Adipocyte (in vitro differentiated cells): ENCODE results near the gene ULK2.
"Not testable (repeated sequence)": the region's sequence is repeated elsewhere in the genome, so short reads cannot be mapped to it uniquely, and the experiment has no call there.

ENCODE experiments used
- DNase-seq: peaks from one replicate; pipeline ENCODE4 v3.0.0-alpha.2; 2015; ENCODE audit warnings: low read depth
- H3K27me3 ChIP-seq: replicated peaks from 2 replicates; pipeline ENCODE4 v1.7.0; 2013; ENCODE audit warnings: mild to moderate bottlenecking, low read length, moderate library complexity; ENCODE audit not compliant: control insufficient read depth, insufficient read depth
- H3K36me3 ChIP-seq: 2 replicates; pipeline ENCODE4 v1.7.0; 2013; ENCODE audit warnings: low read length, mild to moderate bottlenecking, moderate library complexity; ENCODE audit not compliant: control insufficient read depth, insufficient read depth, severe bottlenecking
- H3K4me1 ChIP-seq: 2 replicates; pipeline ENCODE4 v1.7.0; 2013; ENCODE audit warnings: mild to moderate bottlenecking, low read length, moderate library complexity; ENCODE audit not compliant: control insufficient read depth, insufficient read depth
- H3K4me3 ChIP-seq: 2 replicates; pipeline ENCODE4 v1.7.0; 2013; ENCODE audit warnings: mild to moderate bottlenecking, low read length, moderate library complexity
- H3K9ac ChIP-seq: 2 replicates; pipeline ENCODE4 v1.7.0; 2013; ENCODE audit warnings: mild to moderate bottlenecking, low read length, moderate library complexity
- H3K9me3 ChIP-seq: 2 replicates; pipeline ENCODE4 v1.7.0; 2013; ENCODE audit warnings: mild to moderate bottlenecking, low read length, moderate library complexity; ENCODE audit not compliant: control insufficient read depth

The ULK2 gene

DNA sequence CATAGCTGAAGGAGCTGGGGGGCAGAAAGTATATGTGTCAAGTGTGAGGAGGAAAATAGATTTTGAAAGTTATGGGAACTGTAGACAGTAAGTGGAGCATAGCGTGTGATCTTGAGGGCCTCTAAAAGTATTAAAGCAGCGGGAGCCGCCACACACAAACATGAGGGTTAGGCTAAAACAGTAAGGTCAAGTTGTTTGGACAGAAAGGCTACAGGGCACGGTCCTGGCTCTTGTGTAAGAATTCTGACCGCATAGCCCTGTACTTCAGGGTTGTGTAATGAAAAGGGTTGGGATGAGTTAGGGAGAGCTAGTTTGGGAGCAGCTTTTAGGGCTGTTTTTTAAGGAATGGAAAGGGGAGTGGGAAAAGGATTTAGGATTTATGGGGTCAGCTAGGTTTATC lies 22.8 kb upstream of the ULK2 start:
- H3K4me1 ChIP-seq, H3K4me3 ChIP-seq, H3K36me3 ChIP-seq, H3K9me3 ChIP-seq, H3K9ac ChIP-seq, H3K27me3 ChIP-seq, DNase-seq: not testable (repeated sequence)

DNA sequence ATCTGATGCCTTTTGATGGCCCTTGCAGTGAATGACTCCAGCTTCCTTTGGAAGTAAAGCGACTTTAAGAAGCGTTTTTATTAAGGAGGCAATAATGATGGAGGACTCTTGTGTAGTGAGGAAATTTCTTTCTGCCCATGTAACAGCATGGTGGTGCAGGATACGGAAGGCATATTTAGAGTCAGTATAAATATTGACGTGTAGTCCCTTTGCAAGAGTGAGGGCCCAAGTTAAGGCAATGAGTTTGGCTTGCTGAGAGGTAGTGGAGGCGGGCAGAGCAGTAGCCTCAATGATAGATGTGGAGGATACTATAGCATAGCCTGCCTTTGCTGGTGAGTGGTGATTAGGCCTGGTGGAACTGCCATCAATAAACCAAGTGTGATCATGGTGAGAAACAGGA lies 22.3 kb upstream of the ULK2 start:
- H3K36me3 ChIP-seq, H3K9ac ChIP-seq, H3K4me1 ChIP-seq, H3K9me3 ChIP-seq, H3K4me3 ChIP-seq, H3K27me3 ChIP-seq, DNase-seq: not testable (repeated sequence)

DNA sequence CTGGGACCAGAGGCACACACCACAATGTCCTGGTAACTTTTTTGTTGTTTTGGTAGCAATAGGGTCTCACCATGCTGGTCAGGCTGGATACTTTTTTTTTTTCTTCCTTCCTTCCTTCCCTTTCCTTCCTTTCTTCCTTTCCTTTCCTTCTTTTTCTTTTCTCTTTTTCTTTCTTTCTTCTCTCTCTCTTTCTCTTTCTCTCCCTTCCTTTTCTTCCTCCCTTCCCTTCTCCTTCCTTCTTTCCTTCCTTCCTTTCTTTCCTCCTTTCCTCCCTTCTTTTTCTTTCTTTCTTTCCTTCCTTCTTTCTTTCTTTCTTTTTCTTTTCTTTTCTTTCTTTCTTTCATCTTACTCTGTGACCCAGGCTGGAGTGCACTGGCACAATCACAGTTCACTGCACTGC lies 18.4 kb upstream of the ULK2 start:
- no peaks in the 10 kb centered on the region for H3K4me1 ChIP-seq

DNA sequence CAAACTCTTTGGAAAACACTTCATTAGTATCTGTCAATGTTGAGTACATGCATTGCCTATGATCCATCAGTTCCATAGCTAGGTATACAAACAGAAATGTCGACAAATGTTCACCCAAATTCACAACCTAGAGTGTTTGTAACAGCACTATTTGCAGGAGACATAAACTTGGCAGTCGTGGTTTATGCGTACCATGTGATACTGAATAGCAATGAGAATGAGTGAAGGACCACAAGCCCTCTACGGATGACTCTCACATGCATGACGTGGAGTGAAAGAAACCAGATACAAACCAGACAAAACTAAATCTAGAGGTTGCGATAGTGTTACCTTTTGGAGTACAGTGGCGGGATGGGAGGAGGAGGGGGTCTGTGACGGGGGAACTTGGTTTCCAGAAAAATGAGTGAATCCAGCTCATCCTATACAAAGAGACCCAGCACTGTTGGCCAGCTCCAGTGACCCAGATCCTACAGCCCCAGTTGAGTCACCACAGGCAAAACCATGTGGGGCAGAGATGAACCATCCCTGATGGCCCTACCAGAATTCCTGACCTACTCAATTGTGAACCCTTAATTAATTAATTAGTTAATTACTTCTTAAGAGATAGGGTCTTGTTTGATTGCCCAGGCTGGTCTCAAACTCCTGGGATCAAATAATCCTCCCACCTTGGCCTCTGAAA lies 15.9 kb upstream of the ULK2 start:
- Histone ChIP-seq H3K4me1 (no peaks in the 10 kb centered on the region), H3K9ac (no peak overlapping the region), H3K9me3 (no peaks in the 10 kb centered on the region), H3K4me3 (no peak overlapping the region), H3K27me3 (no peaks in the 10 kb centered on the region), H3K36me3 (no peaks in the 10 kb centered on the region)
- no peak for DNase-seq

More for the DNA sequence above, 18.4 kb upstream of the ULK2 start:
- H3K4me3 ChIP-seq: no peak overlapping the region
- no peaks in the 10 kb centered on the region for H3K9me3 ChIP-seq
- no peaks in the 10 kb centered on the region for H3K36me3 ChIP-seq
- no peaks in the 10 kb centered on the region for H3K27me3 ChIP-seq
- H3K9ac ChIP-seq: no peak overlapping the region
- DNase-seq: no peak

GRCh38 chr17:19880393-19880792 lies 12.7 kb upstream of the ULK2 start:
- H3K4me1 ChIP-seq: no peaks in the 10 kb centered on the region
- no peak overlapping the region for H3K9ac ChIP-seq
- H3K27me3 ChIP-seq: no peaks in the 10 kb centered on the region
- no peaks in the 10 kb centered on the region for H3K9me3 ChIP-seq
- no peak overlapping the region for H3K4me3 ChIP-seq
- DNase-seq: no peak
- no peaks in the 10 kb centered on the region for H3K36me3 ChIP-seq

- H3K27me3 ChIP-seq: no peaks in the 10 kb centered on the region
- H3K9ac ChIP-seq: no peak overlapping the region
- H3K9me3 ChIP-seq: no peaks in the 10 kb centered on the region
- H3K4me1 ChIP-seq: no peaks in the 10 kb centered on the region
- H3K36me3 ChIP-seq: no peaks in the 10 kb centered on the region
- H3K4me3 ChIP-seq: no peak overlapping the region
- no peak for DNase-seq
Observed at GRCh38 chr17:19877364-19877945, 9.7 kb upstream of the ULK2 start.

- Histone ChIP-seq H3K4me3 (no peak overlapping the region), H3K27me3 (no peaks in the 10 kb centered on the region), H3K36me3 (no peaks in the 10 kb centered on the region), H3K9me3 (no peaks in the 10 kb centered on the region), H3K9ac (no peak overlapping the region), H3K4me1 (no peaks in the 10 kb centered on the region)
- no peak for DNase-seq
Observed at GRCh38 chr17:19876529-19877161, 8.9 kb upstream of the ULK2 start.

- Histone ChIP-seq H3K4me3 (no peak overlapping the region), H3K9ac (no peak overlapping the region), H3K9me3 (no peaks in the 10 kb centered on the region), H3K27me3 (no peaks in the 10 kb centered on the region), H3K4me1 (no peaks in the 10 kb centered on the region), H3K36me3 (no peaks in the 10 kb centered on the region)
- DNase-seq: no peak
Observed at GRCh38 chr17:19874256-19874655, 6.5 kb upstream of the ULK2 start.

DNA sequence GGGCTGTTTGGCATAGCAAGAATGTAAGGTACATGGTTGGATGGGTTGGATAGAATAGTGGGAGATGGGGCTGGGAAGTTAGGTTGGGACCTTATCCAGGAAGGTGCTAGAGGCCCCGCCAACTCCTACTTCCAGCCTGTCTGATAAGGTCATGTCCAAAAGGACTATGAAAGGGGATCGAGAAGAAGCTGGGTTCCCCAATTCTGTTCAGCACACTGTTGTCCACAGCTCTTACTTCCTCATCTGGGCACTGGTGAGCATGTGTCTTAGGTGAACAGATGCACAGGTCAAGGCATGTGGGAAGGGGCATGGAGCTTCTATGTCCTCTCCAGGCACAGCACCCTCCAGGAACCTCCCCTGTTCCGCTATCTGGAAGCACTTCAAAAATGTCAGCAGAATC lies 5.6 kb upstream of the ULK2 start:
- Histone ChIP-seq H3K27me3 (no peaks in the 10 kb centered on the region), H3K9ac (no peak overlapping the region), H3K4me3 (no peak overlapping the region), H3K4me1 (no peaks in the 10 kb centered on the region), H3K9me3 (no peaks in the 10 kb centered on the region), H3K36me3 (no peaks in the 10 kb centered on the region)
- DNase-seq: no peak

DNA sequence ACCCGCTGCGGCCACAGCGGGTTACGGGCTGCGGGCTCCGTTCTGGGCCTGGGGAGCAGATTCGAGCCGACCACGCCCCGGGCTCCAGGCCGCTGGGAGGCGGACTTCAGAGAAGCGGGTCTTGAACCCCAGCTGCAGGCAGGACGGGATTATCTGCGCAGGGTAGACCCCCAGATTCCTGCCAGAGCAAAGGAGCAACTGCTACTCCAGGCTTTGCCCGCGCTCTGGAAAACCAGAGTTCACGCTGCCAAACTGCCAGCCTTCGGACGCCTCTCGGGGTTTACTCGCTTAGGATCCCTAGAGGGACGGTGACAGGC lies 301 bp upstream of the ULK2 start:
- no peak for DNase-seq
- Histone ChIP-seq H3K36me3 (peaks cover 6% of the 10 kb centered on the region), H3K4me1 (peaks cover 13% of the 10 kb centered on the region), H3K9ac (peak overlapping the region; percentile 89), H3K9me3 (no peaks in the 10 kb centered on the region), H3K27me3 (no peaks in the 10 kb centered on the region), H3K4me3 (peak overlapping the region; percentile 94)

GRCh38 chr17:19867079-19867328 lies 732 bp downstream of the ULK2 start:
- Histone ChIP-seq H3K9me3 (no peaks in the 10 kb centered on the region), H3K27me3 (no peaks in the 10 kb centered on the region), H3K9ac (peak overlapping the region; percentile 89), H3K4me1 (peaks cover 13% of the 10 kb centered on the region), H3K36me3 (peaks cover 6% of the 10 kb centered on the region), H3K4me3 (peak overlapping the region; percentile 94)
- DNase-seq: peak; percentile 74

- peaks cover 13% of the 10 kb centered on the region for H3K4me1 ChIP-seq
- no peak for DNase-seq
- no peak overlapping the region for H3K4me3 ChIP-seq
- H3K9ac ChIP-seq: no peak overlapping the region
- H3K27me3 ChIP-seq: no peaks in the 10 kb centered on the region
- H3K36me3 ChIP-seq: peaks cover 15% of the 10 kb centered on the region
- H3K9me3 ChIP-seq: no peaks in the 10 kb centered on the region
Observed at GRCh38 chr17:19865021-19865420, 2.7 kb downstream of the ULK2 start.
